HG03196 (cell line): ENCODE data around the gene CRYBG3.
A peak's percentile ranks its signal among the peaks of the same experiment; 100 is the strongest.
"Not testable (repeated sequence)": the region's sequence is repeated elsewhere in the genome, so short reads cannot be mapped to it uniquely, and the experiment has no call there.

Experiments used
- ATAC-seq: cut with Tn5 transposase; IDR thresholded peaks from one replicate; pipeline ENCODE4 v1.9.1; 2021; ENCODE audit not compliant: unreplicated experiment

CRYBG3 gene

DNA sequence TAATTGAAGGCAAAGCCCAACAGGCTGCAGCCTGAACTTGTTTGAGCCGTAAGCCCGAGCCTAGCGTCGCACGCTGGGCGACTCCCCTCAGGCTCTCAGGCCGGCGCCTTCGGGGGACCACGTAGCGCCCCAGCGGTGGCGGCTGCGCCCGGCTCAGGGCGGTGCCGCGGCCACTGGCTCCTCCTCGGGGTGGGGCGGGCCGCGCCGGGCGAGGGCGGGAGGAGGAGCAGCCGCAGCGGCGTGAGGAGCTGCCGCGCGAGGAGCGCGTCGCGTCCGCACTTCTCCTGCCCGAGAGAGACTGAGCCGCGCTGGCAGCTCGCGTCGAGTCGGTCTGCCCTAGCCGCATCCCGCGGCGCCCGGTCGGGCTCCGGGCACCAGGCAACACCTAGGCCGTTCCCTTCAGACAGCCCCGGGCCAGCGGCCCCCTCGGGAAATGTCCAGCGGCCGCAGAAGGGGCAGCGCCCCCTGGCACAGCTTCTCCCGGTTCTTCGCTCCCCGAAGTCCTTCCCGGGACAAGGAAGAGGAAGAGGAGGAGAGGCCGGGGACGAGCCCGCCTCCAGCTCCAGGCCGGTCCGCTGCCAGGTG, at the start of gene CRYBG3:
Gene CRYBG3 (plus strand): TSS at position 238 of the 585 bp plus-strand sequence. CDS start 196 bp downstream, at position 434.
- ATAC-seq = peak; percentile 99

DNA sequence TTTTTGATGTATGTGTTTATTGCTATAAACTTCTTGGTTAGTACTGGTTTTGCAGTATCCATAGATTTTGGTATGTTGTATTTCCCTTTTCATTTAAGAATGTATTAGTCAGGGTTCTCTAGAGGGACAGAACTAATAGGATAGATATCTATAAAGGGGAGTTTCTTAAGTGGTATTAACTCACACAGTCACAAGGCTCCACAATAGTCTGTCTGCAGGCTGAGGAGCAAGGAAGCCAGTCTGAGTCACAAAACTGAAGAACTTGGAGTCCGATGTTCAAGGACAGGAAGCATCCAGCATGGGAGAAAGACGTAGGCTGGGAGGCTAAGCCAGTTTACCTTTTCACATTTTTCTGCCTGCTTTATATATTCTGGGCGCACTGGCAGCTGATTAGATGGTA, 48.9 kb upstream of the CRYBG3 start:
- no peak for ATAC-seq

DNA sequence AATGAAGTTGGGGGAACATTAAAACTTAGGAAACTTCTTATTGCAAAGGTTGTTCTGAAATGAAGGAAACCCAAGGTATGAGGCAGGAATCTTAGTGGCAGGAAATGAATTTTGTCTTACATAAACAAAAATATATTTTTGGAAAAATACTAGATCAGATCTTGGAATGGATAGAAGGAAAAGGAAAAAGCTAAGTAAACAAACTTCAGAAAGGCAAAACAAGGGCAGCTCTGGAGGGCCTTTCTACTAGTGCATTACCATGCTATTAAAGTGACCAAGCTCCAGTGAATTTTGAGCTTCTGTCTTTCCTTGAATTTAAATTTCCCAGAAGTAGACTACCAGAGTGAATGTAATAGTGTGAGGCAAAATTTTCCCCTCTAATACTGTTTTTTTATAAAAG, 43.7 kb upstream of the CRYBG3 start:
- ATAC-seq = no peak

DNA sequence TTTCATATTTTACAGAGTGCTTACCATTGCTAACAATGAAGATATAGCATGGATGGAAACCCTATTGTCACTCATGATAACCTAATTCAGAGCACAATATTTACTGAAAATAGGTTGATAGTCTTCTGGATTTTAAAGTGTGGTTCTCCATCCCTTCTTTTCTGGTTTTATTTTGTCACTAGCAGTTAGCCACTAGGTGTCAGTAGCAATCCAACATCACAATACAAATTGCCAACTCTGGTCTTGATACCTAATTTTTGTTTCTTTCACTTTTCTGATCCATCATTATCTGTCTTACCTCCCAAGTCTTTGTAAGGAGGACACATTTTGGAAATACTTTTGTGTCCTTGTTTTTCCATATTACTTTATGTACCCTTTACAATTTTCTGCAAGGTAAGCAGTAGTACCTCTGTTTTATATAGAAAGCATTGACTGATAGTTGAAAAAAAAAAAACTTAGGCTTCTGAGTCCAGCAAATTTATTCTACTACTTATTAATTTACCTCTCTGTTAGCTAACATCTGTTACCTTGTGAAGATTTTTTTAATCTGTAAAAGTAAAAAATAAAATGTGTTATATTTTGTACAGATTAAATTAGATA, 28.3 kb upstream of the CRYBG3 start:
- ATAC-seq = peak; percentile 70

DNA sequence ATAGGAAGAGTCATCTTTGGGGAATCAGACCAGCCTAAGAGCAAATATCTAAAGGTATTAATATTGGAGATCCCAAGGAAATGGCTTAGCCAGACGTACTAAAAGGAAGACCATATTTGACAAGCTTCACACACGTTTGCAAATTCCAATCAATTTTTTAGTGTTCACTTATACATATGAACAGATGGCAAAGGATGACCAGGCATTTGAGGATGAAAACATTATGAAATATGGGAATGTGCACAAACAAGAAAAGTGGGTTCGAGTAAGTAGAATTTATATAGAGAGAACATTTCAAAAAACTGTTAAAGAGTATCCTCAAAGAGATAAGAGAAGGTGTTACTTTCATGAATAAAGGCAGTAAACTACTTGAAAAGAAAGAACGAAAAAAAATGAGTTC, 25.9 kb upstream of the CRYBG3 start:
- ATAC-seq = no peak

DNA sequence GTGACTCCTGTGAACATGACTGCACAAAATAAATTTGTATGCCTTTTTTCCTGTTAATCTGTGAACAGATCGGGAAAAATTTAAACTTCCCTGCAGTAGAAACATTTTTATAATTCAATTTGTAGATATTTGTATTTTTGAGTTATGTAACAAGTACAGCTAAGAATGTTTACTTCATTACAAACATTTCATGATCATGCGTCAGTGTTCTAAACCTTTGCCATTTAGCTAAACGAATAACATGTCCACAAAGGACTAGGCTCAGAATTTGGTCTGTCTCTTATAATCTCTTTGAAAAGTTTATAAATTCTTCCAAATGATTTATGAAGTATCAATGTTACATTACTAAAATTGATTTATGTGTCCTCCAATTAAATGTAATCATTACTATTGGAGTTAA, 17.3 kb upstream of the CRYBG3 start:
- ATAC-seq = no peak

DNA sequence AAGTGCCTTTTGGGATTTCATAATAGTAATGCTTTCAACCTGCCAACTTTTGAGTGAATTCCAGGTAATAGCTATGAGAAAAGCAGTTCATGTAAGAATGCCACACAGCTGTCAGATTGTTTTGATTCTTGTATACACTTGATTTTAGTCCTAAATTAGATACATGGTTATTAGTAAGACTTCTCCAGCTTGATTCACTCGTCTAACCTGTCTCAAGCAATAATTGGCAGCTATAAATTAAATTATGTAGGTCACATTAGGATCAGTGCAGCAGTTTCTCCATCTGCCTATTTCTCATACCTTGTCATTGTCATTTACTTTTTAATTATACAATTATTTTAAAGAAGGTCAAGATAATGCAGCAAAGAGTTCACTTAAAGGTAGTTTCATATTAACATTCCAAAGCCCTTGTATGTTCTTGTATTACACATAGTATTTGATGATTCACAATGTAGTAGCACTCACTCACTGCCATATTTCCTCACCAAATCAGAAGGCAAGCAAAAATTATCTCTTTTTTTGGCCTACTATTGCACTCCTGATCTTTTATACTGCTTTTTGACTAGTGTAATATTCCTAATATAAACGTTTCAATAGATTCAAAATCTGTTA, 10.9 kb upstream of the CRYBG3 start:
- no peak for ATAC-seq

DNA sequence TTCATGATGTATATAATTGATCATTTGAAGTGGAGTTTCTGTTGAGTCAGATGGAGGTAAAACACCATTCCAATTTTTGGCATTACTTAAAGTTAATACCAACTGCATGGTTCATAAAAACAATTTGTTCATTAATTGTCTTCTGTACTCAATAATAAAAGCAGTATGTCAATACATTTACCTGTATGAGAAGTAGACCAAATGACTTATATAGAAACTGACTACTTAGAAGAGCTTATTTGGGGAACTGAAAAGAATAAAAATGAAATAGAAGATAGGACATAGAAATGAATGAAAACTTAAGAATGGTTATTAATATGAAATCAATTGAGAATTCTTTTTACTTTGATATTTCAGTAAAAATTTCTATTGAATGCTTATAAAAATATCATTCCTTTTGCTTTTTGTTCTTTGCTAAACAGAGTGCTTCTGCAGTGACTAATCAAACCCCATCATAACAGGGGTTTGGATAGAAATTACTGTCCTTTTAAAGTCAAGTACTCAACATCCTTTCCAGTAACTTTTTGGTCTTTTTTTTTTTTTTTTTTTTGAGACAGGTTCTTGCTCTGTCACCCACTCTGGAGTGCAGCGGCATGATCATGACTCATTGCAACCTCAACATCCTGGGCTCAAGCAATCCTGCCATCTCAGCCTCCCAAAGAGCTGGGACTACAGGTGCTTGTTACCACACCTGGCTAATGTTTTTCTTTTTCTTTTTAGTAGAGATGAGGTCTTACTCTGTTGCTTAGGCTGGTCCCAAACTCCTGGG, 6.5 kb upstream of the CRYBG3 start:
- ATAC-seq = no peak

DNA sequence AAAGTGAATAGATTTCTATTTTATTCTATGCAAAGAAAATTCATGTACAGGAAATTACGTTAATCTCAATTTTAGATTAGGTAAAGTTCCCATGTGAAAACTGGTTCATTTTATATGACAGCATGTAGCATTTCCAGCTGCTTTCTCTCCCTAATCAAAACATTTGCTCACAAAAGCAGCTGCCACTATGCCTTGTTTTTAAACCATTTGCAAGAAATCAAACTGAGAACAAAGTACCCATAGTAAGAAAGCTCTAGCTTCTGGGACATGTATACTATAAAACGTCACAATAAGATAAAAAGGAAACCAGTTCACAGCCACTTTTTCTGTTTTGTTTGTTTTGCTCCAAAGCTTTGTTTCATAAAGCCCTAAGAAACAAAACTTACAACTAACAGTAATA, 5.0 kb upstream of the CRYBG3 start:
- no peak for ATAC-seq

DNA sequence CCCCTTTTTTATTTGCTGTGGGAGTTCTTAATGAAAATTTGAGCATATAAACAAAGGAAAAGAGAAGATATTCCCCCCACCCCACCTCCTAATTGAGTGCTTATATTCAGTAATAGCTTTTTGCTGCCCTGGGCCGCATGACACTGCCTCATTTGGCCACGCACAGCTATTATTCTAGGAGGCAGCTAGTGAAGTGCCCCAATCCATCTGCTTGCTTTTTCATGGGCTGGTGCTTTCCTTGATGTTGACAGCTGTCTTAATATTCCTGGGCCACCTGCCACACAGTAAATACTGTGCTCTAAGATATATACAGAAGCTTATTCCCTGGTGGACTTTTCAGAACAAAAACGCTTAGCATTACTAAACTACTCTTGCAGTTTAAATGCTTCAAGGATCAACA, 3.8 kb upstream of the CRYBG3 start:
- ATAC-seq = no peak

DNA sequence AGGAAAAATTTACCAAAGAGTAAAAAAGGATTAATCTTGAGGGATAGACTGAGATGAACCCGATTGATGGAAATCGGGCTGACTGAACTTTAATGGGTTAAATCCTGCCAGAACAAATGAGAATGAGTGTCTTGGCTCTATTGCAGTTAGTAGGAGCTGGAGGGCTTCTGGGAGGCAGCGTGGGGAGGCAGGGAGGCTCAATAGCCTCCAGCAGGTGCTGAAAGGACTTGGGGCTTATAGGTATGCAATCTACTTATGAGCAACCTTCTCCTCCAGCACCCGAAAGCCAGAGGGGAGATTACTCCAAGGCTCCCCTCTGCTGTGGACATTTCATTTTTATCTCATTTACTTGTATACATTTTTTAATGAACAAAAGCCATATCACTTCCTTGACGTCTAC, 1.0 kb upstream of the CRYBG3 start:
- ATAC-seq = no peak

DNA sequence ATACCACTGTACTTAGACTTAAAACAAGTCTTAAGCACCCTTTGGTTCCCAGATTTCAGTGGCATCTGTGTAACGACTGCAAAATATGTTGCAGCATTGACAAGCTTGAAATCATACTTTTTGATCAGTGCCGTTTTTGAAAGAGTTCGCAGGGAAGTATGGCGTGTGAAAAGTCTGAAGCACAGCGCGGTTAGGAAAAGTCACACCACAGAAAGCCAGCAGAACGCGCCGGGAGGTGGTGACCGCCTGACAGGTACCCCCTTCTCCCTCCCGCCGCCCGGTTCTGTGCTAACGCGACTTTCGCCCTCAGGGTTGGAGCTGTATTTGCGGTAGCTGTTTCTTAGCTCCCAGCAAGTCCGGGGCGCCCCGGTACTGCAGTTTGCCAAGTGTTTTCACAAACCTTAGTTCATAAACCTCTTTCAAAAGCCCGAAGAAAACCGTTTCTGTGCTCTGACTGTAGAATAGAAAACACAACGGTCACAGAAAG, 481 bp upstream of the CRYBG3 start:
- peak; percentile 41 for ATAC-seq

DNA sequence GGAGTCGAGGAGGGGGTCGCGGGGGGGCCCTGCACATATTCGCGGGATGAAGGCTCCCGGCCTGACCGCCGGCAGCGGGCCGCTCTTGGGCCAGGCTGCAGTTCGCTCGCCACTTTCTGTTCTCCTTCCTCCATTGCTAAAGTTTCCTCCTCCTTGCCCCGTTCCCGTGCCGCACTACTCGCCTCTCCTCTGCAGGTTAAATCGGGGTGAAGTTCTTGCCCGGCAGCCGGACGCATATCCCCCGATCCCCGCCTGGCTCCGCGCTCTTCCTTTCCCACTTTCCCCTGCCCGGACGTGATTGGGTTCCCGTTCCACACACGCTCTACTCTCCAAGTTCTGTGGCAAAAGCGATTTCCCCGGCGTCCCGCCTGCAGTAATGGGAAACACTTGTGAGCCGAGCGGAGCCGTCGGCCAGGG, 556 bp downstream of the CRYBG3 start:
- peak; percentile 19 for ATAC-seq

DNA sequence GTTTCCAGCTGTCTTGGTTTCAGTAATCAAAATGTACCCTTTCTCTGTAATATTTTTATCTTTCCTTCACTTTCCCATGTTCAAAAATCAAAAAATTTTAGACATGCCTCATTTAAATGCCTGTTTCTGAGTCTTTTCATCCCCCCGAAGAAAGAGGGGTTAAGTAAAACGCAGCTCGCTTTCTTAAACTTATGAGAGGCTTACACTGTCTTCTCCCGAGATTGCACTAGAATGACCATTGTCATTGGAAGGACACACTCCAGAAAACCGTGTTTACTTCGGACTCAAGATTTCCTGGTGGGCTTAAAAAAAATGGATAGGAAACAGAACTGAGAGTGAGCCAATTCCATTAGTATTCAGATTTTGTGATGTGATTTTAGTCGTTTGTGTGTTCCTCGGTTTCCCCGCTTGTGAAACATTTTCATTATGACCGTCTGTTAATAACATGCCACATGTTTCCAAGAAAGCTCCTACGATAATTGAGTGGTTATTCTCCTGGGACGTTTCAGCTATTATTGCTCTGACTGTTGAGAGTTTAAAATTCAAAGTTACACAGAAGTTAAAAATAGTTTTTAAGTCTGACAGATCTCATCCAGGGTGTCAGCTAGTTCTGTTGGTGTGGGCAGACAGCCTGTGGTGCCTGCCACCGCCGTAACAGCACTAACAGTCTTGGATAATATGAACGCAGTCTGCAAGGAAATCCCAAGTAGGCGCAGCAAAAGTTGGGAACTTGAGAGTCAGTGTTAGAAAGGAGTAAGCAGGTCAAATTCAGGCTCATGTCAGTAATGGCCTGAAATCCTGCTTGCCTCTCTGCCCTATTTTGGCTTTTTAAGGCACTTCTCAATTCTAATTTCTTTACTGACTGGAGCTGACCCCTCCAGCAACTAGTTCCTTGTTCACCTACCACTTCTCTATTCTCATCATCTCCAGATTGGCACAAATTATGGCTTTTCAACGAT, 1.5 kb downstream of the CRYBG3 start:
- no peak for ATAC-seq

DNA sequence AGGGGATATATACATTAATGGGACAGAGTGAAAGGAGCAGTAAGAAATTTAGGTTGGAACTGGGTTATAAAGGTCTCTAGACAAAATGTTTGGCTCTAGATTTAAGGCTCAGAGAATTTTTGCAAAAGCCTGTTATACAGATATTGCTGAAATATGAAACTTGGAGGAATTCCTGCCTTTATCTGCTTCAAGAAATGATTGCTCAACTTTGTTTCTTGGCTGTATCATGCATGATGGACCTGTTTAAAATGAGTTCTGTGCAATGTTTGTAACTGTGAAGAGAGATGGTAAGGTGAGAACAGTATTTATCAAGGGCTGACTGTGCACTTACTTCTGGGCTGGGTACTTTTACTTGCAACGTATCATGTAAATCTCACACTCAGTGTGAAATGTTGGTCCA, 3.3 kb downstream of the CRYBG3 start:
- no peak for ATAC-seq

DNA sequence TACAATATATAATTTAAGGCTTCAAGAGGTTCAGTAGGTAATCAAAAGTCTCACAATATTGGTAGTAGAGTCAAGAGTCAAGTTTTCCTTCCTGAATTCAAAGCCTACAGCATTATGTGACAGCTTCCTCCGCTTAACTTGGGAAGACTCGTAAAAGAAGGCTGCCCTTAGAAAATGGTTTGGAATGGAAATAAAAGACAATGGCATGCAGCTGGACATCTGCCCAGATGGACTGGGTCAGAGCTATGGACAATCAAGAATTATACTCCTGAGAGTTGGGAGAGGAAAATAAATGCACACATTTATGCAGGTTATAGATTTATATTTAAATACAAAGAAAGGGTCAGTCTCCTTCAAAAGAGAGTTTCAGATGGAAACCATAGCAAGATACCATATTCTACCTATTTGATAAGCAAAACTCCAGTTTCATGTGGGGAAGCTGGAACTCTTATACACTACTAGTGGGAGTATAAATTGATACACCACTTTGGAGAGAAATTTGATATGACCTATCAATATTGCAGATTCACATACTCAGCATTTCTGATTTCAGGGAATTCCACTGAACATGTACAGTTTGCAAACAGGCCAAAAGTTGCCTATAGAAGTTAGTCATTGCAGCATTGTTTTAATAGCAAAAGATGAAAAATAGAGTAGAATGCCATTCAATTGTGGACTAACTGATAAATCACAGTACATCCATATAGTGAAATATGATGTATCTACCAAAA, 6.1 kb downstream of the CRYBG3 start:
- no peak for ATAC-seq

DNA sequence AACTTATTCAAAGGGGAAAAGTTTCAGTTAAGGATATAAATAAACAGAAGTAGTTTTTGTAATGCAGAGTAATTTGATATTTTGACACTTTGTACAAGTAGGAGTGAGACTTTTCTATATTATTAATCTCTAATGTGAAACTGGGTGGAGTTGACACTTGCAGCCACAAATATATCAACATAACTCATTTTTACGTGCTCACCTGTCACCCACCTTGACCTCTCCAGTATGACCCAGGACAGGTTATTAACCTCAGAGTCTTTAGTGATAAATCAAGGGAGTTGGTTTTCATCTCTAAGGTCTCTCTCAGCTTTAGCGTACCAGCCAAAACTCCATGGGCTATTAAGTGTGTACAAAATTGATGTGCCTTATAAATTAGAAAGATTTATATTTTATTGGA, 7.4 kb downstream of the CRYBG3 start:
- no peak for ATAC-seq

DNA sequence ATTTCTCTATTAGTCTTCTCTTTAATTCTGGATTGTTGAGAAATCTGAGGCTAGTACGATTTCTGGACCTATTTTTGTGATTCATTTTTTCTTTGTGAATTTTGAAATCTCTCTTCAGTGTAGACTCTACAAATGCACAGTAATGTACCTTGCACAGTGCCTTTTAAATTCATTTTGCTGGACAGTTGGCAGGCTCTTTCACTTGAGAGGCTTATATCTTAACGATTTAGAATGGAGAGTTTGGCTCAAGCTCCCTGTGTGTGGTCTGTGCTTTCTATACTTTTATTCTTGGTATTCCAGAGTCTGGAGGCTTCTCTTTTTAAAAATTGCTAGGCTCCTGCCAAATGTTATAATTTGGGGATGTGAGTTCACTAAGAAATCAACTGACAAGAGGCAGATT, 8.8 kb downstream of the CRYBG3 start:
- no peak for ATAC-seq

DNA sequence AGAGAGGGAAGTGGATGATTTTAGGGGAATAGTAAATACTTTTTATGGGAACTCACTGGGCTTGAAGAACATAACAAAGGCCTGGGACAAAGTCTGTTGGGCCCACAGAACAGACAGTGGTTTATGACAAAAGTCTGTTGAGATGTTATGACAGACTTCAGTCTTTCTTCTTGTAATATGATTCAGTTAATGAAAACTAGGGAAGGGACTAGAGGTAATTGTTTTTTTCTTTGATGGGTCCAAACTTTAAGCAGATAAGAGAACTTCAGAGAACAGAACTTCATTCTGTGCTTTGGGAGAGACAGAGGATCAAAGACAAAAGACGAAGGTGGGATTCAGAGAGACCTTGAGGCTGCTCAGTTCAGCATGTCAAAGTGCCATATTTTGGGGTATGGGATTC, 9.3 kb downstream of the CRYBG3 start:
- no peak for ATAC-seq

DNA sequence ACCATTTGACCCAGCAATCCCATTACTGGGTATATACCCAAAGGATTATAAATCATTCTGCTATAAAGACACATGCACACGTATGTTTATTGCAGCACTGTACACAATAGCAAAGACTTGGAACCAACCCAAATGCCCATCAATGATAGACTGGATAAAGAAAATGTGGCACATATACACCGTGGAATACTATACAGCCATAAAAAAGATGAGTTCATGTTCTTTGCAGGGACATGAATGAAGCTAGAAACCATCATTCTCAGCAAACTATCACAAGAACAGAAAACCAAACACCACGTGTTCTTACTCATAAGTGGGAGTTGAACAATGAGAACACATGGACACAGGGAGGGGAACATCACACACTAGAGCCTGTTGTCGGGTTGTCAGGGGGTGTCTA, 11.4 kb downstream of the CRYBG3 start:
- ATAC-seq = not testable (repeated sequence)
